Esophagus muscularis mucosa (tissue), 3 donors: Measurements from ENCODE around the gene CHRNA1.

ENCODE experiments used
- CTCF ChIP-seq, 3 experiments: fragments of 200-600 bp in 2 of 3; fragments of 450-650 bp in 1 of 3; sonication (generic) in 2 of 3; IDR thresholded peaks; one replicate each; pipeline ENCODE4 v1.5.1; 2017 to 2019; ENCODE audit warnings: antibody characterized with exemption in 3 of 3, mild to moderate bottlenecking in 2 of 3, moderate library complexity in 1 of 3
- POLR2A ChIP-seq: fragments of 450-650 bp; IDR thresholded peaks from one replicate; pipeline ENCODE4 v1.6.1; 2017; ENCODE audit warnings: antibody characterized with exemption, moderate library complexity, mild to moderate bottlenecking, low read depth
- POLR2AphosphoS5 ChIP-seq, 2 donors: sonication (generic); formaldehyde crosslinking; IDR thresholded peaks; one replicate each; pipeline ENCODE4 v1.6.1; 2017; ENCODE audit warnings: antibody characterized with exemption in 2 of 2

GRCh38 chr2:174766271-174766670, 2.0 kb upstream of the CHRNA1 start:
- TF ChIP-seq CTCF (IDR thresholded peaks at IDR 0.05): no peak
- no peak for TF ChIP-seq POLR2AphosphoS5 (IDR thresholded peaks at IDR 0.05)
- no peak for TF ChIP-seq POLR2A
